ENCODE results near the gene NUP210. TPM values are rescaled to one million over a fixed set of nuclear protein-coding genes. Genes with fewer than 3 reads are reported as not detected.

Gene NUP210
- total and polyA plus RNA-seq, 4 donors = 9.9 to 38.6 (median 22.9) TPM

- no peak for DNase-seq (ENCODE audit: low spot score)
- Histone ChIP-seq H3K9me3 (ENCODE audit: control insufficient read depth in 4 of 4, low read length in 3 of 4) (no peaks in the 10 kb centered on the region), H3K4me1 (ENCODE audit: control insufficient read depth in 4 of 4, insufficient read depth in 4 of 4, low read length in 3 of 4) (peaks cover 3 to 7% (median 6%) of the 10 kb centered on the region in 4 donors), H3K9ac (ENCODE audit: low read depth in 1 of 2, low read length in 2 of 2) (no peak overlapping the region), H3K27ac (ENCODE audit: low read depth in 1 of 2, low read length in 2 of 2) (no peak overlapping the region), H3K4me3 (ENCODE audit: low read depth in 1 of 3, low read length in 3 of 3) (no peak overlapping the region), H3K36me3 (ENCODE audit: control insufficient read depth in 4 of 4, insufficient read depth in 3 of 4, low read depth in 1 of 4, low read length in 3 of 4) (no peaks in the 10 kb centered on the region), H3K27me3 (ENCODE audit: control insufficient read depth in 4 of 4, insufficient read depth in 4 of 4, low read length in 3 of 4) (no peaks in the 10 kb centered on the region)
- no peak for TF ChIP-seq FOXA1 (IDR thresholded peaks at IDR 0.05)
- TF ChIP-seq RXRA (IDR thresholded peaks at IDR 0.05) = no peak
- no peak for TF ChIP-seq CTCF (IDR thresholded peaks at IDR 0.05; ENCODE audit: low read depth, low read length, missing input control)
- no peak for TF ChIP-seq EGR1 (IDR thresholded peaks at IDR 0.05; ENCODE audit: low read depth in 2 of 2)
- TF ChIP-seq HNF4A (conservative IDR thresholded peaks at IDR 0.05) = no peak
- TF ChIP-seq JUND (IDR thresholded peaks at IDR 0.05) = no peak
- TF ChIP-seq HNF4G (IDR thresholded peaks at IDR 0.05) = no peak
- TF ChIP-seq FOXA2 (IDR thresholded peaks at IDR 0.05) = no peak
- TF ChIP-seq, protein P1, sequence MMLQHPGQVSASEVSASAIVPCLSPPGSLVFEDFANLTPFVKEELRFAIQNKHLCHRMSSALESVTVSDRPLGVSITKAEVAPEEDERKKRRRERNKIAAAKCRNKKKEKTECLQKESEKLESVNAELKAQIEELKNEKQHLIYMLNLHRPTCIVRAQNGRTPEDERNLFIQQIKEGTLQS (IDR thresholded peaks at IDR 0.05) = no peak
- TF ChIP-seq SP1 (IDR thresholded peaks at IDR 0.05) = no peak
- no peak for TF ChIP-seq TAF1 (conservative IDR thresholded peaks at IDR 0.05)
- TF ChIP-seq MAX (IDR thresholded peaks at IDR 0.05) = no peak
- no peak for TF ChIP-seq NR2F2 (IDR thresholded peaks at IDR 0.05)
- TF ChIP-seq YY1 (IDR thresholded peaks at IDR 0.05) = no peak
- TF ChIP-seq RAD21 (IDR thresholded peaks at IDR 0.05) = no peak
- TF ChIP-seq, protein P2, sequence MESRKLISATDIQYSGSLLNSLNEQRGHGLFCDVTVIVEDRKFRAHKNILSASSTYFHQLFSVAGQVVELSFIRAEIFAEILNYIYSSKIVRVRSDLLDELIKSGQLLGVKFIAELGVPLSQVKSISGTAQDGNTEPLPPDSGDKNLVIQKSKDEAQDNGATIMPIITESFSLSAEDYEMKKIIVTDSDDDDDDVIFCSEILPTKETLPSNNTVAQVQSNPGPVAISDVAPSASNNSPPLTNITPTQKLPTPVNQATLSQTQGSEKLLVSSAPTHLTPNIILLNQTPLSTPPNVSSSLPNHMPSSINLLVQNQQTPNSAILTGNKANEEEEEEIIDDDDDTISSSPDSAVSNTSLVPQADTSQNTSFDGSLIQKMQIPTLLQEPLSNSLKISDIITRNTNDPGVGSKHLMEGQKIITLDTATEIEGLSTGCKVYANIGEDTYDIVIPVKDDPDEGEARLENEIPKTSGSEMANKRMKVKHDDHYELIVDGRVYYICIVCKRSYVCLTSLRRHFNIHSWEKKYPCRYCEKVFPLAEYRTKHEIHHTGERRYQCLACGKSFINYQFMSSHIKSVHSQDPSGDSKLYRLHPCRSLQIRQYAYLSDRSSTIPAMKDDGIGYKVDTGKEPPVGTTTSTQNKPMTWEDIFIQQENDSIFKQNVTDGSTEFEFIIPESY (IDR thresholded peaks at IDR 0.05) = no peak
- no peak for TF ChIP-seq REST (IDR thresholded peaks at IDR 0.05)
- TF ChIP-seq GABPA (IDR thresholded peaks at IDR 0.05 in 1 of 2, conservative IDR thresholded peaks at IDR 0.05 in 1 of 2) = no peak
- WGBS = 96% methylated on average over 4 of the region's 4 CpGs
Observed at GRCh38 chr3:13424865-13425617, 4.9 kb upstream of the NUP210 start.

All from liver (tissue), 9 donors.